Neural cell (in vitro differentiated cells): ENCODE results near the gene LMO1.

Source experiments
- EP300 ChIP-seq: fragments of 450-650 bp; conservative IDR thresholded peaks from 2 replicates; pipeline ENCODE4 v1.6.1; 2014; ENCODE audit warnings: antibody characterized with exemption, mild to moderate bottlenecking, moderate library complexity; ENCODE audit not compliant: poor library complexity, severe bottlenecking
- EZH2 ChIP-seq: fragments of 200-600, 300-800 bp; shearing (Covaris generic), sonication (generic); IDR thresholded peaks from 2 replicates; pipeline ENCODE4 v1.6.1; 2014; ENCODE audit warnings: antibody characterized with exemption, low read length, borderline replicate concordance, mild to moderate bottlenecking; ENCODE audit not compliant: insufficient read depth, poor library complexity, severe bottlenecking
- POLR2AphosphoS5 ChIP-seq: IDR thresholded peaks from 2 replicates; pipeline ENCODE4 v1.6.1; 2012
- REST ChIP-seq: IDR thresholded peaks from 2 replicates; pipeline ENCODE4 v1.6.1; 2012; ENCODE audit warnings: borderline replicate concordance
- TAF1 ChIP-seq: IDR thresholded peaks from 2 replicates; pipeline ENCODE4 v1.6.1; 2012; ENCODE audit warnings: low read depth
- TF ChIP-seq, protein P1 (sequence below): fragments of 450-650 bp; IDR thresholded peaks from 2 replicates; pipeline ENCODE4 v1.5.1; 2014; ENCODE audit warnings: antibody characterized with exemption, mild to moderate bottlenecking, moderate library complexity; ENCODE audit not compliant: poor library complexity, severe bottlenecking

- TF ChIP-seq, protein P1, sequence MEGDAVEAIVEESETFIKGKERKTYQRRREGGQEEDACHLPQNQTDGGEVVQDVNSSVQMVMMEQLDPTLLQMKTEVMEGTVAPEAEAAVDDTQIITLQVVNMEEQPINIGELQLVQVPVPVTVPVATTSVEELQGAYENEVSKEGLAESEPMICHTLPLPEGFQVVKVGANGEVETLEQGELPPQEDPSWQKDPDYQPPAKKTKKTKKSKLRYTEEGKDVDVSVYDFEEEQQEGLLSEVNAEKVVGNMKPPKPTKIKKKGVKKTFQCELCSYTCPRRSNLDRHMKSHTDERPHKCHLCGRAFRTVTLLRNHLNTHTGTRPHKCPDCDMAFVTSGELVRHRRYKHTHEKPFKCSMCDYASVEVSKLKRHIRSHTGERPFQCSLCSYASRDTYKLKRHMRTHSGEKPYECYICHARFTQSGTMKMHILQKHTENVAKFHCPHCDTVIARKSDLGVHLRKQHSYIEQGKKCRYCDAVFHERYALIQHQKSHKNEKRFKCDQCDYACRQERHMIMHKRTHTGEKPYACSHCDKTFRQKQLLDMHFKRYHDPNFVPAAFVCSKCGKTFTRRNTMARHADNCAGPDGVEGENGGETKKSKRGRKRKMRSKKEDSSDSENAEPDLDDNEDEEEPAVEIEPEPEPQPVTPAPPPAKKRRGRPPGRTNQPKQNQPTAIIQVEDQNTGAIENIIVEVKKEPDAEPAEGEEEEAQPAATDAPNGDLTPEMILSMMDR = no peak
- no peak for TF ChIP-seq EZH2
- TF ChIP-seq POLR2AphosphoS5 = no peak
- no peak for TF ChIP-seq REST
- no peak for TF ChIP-seq EP300
- TF ChIP-seq TAF1 = no peak
Observed at GRCh38 chr11:8231979-8232378, 31.7 kb downstream of the LMO1 start.
